ENCODE measurements around the gene C1orf174.

The C1orf174 gene

GRCh38 chr1:3914911-3915310 lies 14.8 kb upstream of the C1orf174 start:
- no peaks in the 10 kb centered on the region for H3K36me3 ChIP-seq (replicated peaks; ENCODE audit: low read depth, low read length)

GRCh38 chr1:3914331-3914851 lies 14.3 kb upstream of the C1orf174 start:
- Histone ChIP-seq H3K4me3 (ENCODE audit: low read length) (no peak overlapping the region), H2AFZ (ENCODE audit: low read depth, low read length) (no peak overlapping the region), H3K79me2 (ENCODE audit: low read length) (no peaks in the 10 kb centered on the region), H3K4me2 (ENCODE audit: low read length) (no peak overlapping the region), H3K27ac (ENCODE audit: low read length) (no peak overlapping the region), H3K9me3 (ENCODE audit: insufficient read depth, low read length) (no peaks in the 10 kb centered on the region), H3K9ac (ENCODE audit: low read length) (no peak overlapping the region), H3K27me3 (ENCODE audit: low read depth, low read length) (peaks cover 11% of the 10 kb centered on the region), H4K20me1 (ENCODE audit: insufficient read depth, low read length) (no peaks in the 10 kb centered on the region), H3K4me1 (ENCODE audit: low read length) (peaks cover 16% of the 10 kb centered on the region), H3K36me3 (replicated peaks; ENCODE audit: low read depth, low read length) (no peaks in the 10 kb centered on the region)
- TF ChIP-seq CTCF (IDR thresholded peaks at IDR 0.05; ENCODE audit: low read depth, low read length) (no peak), EZH2phosphoT487 (IDR thresholded peaks at IDR 0.05; ENCODE audit: low read depth) (no peak)

More at GRCh38 chr1:3914911-3915310, 14.8 kb upstream of the C1orf174 start:
- Histone ChIP-seq H3K27me3 (ENCODE audit: low read depth, low read length) (peaks cover 8% of the 10 kb centered on the region), H2AFZ (ENCODE audit: low read depth, low read length) (no peak overlapping the region), H3K79me2 (ENCODE audit: low read length) (no peaks in the 10 kb centered on the region), H4K20me1 (ENCODE audit: insufficient read depth, low read length) (no peaks in the 10 kb centered on the region), H3K4me3 (ENCODE audit: low read length) (no peak overlapping the region), H3K9ac (ENCODE audit: low read length) (no peak overlapping the region), H3K27ac (ENCODE audit: low read length) (no peak overlapping the region), H3K4me1 (ENCODE audit: low read length) (peaks cover 11% of the 10 kb centered on the region), H3K4me2 (ENCODE audit: low read length) (no peak overlapping the region), H3K9me3 (ENCODE audit: insufficient read depth, low read length) (no peaks in the 10 kb centered on the region)
- TF ChIP-seq CTCF (IDR thresholded peaks at IDR 0.05; ENCODE audit: low read depth, low read length): no peak
- no peak for TF ChIP-seq EZH2phosphoT487 (IDR thresholded peaks at IDR 0.05; ENCODE audit: low read depth)

GRCh38 chr1:3912809-3913685 lies 13.0 kb upstream of the C1orf174 start:
- Histone ChIP-seq H3K27ac (ENCODE audit: low read length) (no peak overlapping the region), H3K4me2 (ENCODE audit: low read length) (no peak overlapping the region), H3K4me1 (ENCODE audit: low read length) (peaks cover 16% of the 10 kb centered on the region), H3K9me3 (ENCODE audit: insufficient read depth, low read length) (no peaks in the 10 kb centered on the region), H3K9ac (ENCODE audit: low read length) (no peak overlapping the region), H2AFZ (ENCODE audit: low read depth, low read length) (no peak overlapping the region), H3K27me3 (ENCODE audit: low read depth, low read length) (peaks cover 11% of the 10 kb centered on the region), H3K79me2 (ENCODE audit: low read length) (no peaks in the 10 kb centered on the region), H3K4me3 (ENCODE audit: low read length) (no peak overlapping the region), H3K36me3 (replicated peaks; ENCODE audit: low read depth, low read length) (no peaks in the 10 kb centered on the region), H4K20me1 (ENCODE audit: insufficient read depth, low read length) (no peaks in the 10 kb centered on the region)
- no peak for TF ChIP-seq EZH2phosphoT487 (IDR thresholded peaks at IDR 0.05; ENCODE audit: low read depth)
- no peak for TF ChIP-seq CTCF (IDR thresholded peaks at IDR 0.05; ENCODE audit: low read depth, low read length)

- H4K20me1 ChIP-seq (ENCODE audit: insufficient read depth, low read length): no peaks in the 10 kb centered on the region
- H2AFZ ChIP-seq (ENCODE audit: low read depth, low read length): no peak overlapping the region
- no peaks in the 10 kb centered on the region for H3K79me2 ChIP-seq (ENCODE audit: low read length)
- H3K27me3 ChIP-seq (ENCODE audit: low read depth, low read length): peaks cover 11% of the 10 kb centered on the region
- H3K9ac ChIP-seq (ENCODE audit: low read length): no peak overlapping the region
- H3K4me2 ChIP-seq (ENCODE audit: low read length): no peak overlapping the region
- no peak overlapping the region for H3K27ac ChIP-seq (ENCODE audit: low read length)
- no peaks in the 10 kb centered on the region for H3K9me3 ChIP-seq (ENCODE audit: insufficient read depth, low read length)
- TF ChIP-seq CTCF (IDR thresholded peaks at IDR 0.05; ENCODE audit: low read depth, low read length) (no peak), EZH2phosphoT487 (IDR thresholded peaks at IDR 0.05; ENCODE audit: low read depth) (no peak)
- H3K36me3 ChIP-seq (replicated peaks; ENCODE audit: low read depth, low read length): no peaks in the 10 kb centered on the region
- peaks cover 16% of the 10 kb centered on the region for H3K4me1 ChIP-seq (ENCODE audit: low read length)
- H3K4me3 ChIP-seq (ENCODE audit: low read length): no peak overlapping the region
These were observed 12.1 kb upstream of the C1orf174 start for GRCh38 chr1:3911981-3912808.
